DMS79 treated with DMSO at 0.1 percent for 48 hours (cell line): ENCODE results near the gene EIF2D.
A peak's percentile ranks its signal among the peaks of the same experiment; 100 is the strongest.

Experiments
- DNase-seq: peaks from one replicate; lab custom pipeline; 2025; lab: John Stamatoyannopoulos, UW

The EIF2D gene

DNA sequence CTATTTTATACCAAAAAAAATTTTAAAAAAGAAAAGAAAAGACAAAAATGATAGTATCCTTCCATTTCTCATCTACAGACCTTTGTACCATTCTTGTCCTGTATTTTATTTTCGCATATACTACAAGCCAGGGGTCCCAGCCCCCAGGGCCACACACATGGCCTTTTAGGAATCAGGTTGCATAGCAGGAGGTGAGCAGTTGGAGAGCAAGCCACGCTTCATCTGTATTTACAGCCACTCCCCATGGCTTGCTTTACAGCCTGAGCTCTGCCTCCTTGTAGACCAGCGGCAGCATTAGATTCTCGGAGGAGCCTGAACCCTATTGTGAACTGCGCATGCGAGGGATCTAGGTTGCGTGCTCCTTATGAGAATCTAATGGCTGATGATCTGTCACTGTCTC is 65.2 kb downstream of the EIF2D start:
- DNase-seq, result peak; percentile 20

- DNase-seq, result no peak
These were observed 66.9 kb downstream of the EIF2D start for GRCh38 chr1:206545351-206545750.

DNA sequence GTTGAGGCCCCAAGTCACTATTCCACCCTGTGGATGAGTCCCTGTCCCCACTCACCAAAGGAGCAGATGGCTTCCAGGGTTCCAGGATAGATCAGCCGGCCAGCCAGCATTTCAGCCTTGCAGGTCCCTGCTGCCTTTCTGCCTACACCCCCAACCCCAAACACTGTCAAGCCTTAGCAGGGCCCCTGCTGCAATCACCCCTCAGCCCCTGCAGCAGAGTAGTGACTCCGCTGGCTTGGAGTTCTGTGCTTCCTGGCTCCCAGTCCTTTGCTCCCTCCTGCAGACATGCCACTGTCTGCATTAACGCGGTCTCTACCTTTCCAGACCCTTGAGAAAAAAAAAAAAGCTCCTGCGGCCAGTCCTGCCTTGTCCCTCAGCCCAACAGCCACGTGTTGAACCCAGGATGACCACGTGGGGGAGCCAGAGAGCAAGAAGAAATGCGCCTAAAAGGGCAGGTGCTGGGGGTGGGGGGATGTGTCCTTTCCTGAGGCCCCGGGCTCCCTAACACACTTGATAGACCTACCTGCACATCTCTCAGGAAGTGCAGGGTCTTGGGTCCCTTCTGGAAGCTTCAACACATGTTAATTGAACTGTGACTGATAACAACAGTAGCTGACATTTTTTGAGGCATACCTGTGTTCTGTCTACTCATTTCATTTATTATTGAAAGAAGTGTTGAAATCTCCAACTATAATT is 67.6 kb downstream of the EIF2D start:
- peak; percentile 66 for DNase-seq
